Measurements from ENCODE around the gene TTC21A.
A peak's percentile ranks its signal among the peaks of the same experiment; 100 is the strongest.

The TTC21A gene

DNA sequence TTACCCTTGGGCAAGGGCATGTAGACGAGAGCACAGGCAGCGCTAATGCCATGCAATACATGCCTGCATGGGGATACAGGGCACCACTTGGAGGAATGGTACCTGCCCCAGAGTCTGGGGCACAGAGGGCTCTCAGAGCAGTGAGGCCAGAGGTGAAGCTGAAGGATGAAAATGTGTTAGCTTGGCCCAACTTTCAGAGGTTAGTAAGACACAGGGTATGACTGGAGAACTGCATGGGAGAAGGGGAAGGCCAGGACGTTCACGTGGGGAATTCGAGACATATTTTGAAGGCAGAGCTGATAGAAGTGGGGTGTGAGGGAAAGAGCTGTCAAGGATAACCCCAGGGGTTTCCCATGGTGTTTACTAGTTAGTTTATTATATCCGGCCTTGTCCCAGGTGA, 26.3 kb downstream of the TTC21A start:
- no peak for FAIRE-seq
- no peak for DNase-seq (ENCODE audit: extremely low spot score, insufficient read length, low read depth)

DNA sequence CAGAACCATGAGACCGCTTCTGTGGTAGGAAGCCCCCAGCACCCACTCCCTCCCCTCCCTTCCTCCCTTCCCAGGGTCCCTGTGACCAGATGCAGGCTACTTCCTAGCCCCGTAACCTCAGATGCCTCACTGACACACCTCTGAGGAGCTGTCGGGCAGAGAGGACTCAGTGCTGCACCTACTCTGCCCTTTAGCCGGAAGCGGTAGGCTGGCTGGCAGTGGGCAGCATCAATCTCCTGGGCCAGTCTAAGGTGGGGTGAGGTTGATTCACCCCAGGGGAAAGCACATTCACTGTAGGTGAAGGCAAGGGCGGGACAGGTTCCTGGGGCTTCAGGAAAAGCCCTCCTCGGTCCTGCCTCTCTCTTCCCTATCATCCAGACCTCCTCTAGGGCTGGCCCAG, 26.8 kb downstream of the TTC21A start:
- DNase-seq (ENCODE audit: extremely low spot score, insufficient read length, low read depth) (no peak), FAIRE-seq (no peak)

DNA sequence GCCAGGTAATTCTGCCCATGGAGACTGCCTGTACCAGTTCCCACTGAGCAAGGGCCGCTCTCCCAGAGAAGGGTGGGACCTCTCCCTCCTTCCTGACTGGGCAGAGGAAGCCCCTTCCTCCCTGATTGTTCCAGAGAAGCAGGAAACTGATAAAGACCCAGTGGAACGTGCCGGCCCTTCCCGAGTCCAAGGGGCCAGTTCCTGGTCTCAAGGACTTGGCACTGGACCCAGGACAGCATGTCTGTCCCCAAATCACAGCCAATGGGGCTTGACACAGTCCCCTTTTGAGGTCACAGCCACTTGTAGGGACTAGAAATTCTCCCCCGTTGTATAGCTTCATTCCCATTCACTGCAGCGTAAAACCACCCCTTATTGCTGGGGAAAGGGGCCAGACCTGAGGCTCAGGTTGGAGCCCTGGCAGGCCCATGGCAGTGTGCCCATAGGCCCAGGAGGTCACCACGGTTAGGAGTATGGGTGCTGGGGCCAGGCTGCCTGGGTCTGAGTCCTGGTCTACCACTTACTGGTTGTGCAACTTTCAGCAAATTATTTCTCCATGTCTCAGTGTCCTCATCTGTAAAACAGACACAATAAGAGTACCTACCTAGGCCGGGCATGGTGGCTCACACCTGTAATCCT, 27.8 kb downstream of the TTC21A start:
- DNase-seq (ENCODE audit: extremely low spot score, insufficient read length, low read depth) (no peak), FAIRE-seq (no peak)

DNA sequence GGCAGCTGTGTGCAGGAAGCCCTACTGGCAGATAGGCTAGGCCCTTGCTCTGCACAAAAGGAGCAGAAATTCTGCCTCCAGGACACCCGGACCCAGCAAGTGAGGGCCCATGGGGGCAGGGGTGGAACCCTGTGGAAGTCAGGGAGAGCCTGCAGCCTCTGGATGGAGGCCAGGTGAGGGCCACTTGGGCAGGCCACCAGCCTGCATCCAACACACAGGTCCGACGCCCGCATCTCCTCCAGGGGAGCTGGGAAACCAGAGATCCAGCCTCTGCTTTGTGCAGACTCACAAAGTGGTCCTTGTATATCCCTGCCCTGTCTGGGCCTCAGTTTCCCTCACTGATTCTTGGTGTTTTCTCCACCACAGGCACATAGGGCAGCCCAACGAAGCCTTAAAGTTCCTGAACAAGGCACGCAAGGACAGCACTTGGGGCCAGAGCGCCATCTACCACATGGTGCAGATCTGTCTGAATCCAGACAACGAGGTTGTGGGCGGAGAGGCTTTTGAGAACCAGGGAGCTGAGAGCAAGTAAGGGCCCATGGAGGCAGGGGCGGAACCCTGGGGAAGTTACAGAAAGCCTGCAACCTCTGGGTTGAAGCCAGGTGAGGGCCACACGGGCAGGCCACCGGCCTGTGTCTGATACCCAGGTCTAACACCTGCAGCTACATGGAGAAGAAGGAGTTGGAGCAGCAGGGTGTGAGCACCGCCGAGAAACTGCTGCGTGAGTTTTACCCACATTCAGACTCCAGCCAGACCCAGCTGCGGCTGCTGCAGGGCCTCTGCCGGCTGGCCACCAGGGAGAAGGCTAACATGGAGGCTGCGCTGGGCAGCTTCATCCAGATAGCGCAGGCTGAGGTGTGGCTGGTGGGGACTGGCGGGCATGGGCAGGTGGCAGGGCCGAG, 29.3 kb downstream of the TTC21A start:
- no peak for DNase-seq (ENCODE audit: extremely low spot score, insufficient read length, low read depth)
- FAIRE-seq, result no peak

DNA sequence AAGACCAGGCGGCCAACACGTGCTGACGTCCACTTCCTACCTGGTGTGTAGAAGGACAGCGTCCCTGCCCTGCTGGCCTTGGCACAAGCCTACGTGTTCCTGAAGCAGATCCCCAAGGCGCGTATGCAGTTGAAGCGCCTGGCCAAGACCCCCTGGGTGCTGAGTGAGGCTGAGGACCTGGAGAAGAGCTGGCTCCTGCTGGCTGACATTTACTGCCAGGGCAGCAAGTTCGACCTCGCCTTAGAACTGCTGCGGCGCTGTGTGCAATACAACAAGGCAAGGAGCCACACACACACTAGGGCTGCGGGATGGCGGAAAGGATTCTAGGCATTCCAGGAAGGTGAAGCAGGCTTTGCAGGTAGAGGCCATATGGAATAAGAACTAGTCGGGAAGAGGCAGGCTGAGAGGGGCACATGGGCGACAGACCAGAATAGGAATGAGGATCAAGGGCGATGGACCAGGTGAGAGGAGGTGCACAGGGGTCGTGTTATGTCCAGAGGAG, 30.0 kb downstream of the TTC21A start:
- no peak for DNase-seq (ENCODE audit: extremely low spot score, insufficient read length, low read depth)
- no peak for FAIRE-seq

DNA sequence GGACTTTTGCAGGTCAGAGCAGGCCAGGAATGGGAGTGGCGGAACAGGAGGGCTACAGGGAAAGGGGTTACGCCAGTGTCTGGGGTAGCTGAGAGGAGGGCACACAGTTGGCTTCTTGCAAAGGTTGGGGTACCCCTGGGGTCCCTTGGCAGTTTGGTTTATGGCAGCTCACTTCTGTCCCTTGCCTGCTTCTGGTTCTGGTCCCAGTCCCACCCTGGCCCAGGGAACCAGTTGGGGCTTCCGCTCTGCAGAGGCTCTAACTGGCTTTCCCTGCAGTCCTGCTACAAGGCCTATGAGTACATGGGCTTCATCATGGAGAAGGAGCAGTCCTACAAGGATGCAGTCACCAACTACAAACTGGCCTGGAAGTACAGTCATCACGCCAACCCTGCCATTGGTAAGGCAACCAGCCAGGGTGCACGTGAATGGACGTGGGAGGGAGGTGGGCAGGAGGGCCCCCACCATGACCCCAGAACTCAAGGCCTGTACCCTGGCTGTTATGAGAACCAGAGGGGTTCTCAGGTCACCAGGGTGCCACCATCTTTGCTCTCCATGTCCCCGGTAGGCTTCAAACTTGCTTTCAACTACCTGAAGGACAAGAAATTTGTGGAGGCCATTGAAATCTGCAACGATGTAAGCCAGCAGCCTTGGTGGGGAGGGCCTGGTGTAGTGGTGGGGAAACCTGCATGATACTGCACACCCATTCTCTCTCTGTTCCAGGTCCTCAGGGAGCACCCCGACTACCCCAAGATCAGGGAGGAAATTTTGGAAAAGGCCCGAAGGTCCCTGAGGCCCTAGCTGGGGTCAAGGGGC, 30.7 kb downstream of the TTC21A start:
- DNase-seq (ENCODE audit: extremely low spot score, insufficient read length, low read depth) (no peak), FAIRE-seq (no peak)

DNA sequence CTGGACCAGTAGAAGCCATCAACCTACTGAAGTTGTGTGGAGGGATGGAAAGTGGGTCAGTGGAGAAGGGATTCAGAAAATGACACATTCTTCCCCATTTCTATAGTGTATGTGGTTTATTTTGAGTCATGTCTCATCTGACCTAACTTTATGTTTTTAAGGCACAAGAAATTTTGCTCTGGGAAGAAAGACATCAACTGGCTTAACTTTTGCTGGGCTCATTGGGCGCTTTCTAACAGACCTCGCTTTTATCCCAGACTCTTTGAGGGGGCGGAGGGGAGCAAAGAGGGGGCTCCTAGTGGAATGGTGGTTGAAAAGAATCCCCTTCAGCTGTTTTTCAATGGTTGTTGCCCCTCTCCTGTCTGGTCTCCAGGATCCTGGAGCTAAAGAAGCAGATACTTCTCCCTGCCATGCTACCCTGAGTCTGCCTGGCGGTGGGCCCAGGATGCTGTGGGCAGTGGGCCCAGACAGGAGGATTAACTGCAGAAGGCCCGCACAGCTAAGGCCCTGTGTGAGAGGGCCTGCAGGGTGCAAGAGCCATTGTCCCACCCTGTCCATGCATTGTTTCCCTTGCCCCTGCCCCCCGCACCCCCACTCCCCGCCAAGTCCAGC, 31.4 kb downstream of the TTC21A start:
- DNase-seq (ENCODE audit: extremely low spot score, insufficient read length, low read depth) (no peak), FAIRE-seq (no peak)

DNA sequence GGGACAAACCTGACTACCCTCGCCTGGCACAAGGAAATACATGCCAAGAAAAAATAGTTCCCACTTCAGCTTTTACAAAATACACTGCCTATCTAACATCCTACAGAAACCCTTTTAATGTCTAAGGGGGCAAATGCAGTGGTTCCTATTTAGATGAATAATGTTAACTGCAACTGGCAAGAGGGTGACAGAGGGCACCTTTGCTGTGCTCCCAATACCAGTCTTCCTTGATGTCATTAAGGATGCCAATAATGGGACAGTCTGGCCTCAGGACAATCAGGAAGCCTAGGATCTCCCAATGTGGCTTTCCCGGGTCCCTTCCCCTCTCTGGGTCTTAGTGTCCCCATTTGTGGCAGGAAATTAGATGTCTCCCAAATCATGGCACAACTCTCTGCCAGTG, 32.0 kb downstream of the TTC21A start:
- DNase-seq (ENCODE audit: extremely low spot score, insufficient read length, low read depth), result no peak
- FAIRE-seq, result no peak

DNA sequence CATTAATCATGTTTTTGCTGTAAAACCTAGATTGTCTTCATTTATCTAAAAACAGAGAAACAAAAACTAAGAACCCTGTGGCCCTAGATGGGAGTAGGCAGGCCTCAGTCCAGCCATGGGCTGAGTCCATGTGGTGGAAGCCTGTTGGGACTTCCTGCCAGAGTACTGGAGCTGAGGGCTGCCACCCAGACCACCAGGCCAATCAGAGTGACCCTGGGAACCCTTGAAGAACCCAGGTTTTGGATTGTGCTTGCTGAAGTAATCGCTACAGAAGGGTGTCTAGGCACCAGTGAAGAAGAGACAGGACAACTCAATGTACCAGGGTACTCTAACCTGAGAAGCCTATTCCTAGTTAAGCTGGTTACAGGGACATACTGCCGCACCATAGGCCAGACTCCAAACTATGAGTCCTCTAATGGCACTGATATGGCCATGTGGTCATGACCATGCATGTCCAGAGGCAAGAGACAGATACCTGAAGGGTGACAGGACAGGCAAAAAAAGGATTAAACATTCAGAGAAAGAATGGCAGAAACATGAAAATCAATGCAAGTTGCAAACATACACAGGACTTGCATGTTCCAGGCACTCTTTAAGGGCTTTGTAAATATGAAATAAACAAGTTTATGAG, 33.0 kb downstream of the TTC21A start:
- FAIRE-seq, result no peak
- DNase-seq (ENCODE audit: extremely low spot score, insufficient read length, low read depth), result no peak

DNA sequence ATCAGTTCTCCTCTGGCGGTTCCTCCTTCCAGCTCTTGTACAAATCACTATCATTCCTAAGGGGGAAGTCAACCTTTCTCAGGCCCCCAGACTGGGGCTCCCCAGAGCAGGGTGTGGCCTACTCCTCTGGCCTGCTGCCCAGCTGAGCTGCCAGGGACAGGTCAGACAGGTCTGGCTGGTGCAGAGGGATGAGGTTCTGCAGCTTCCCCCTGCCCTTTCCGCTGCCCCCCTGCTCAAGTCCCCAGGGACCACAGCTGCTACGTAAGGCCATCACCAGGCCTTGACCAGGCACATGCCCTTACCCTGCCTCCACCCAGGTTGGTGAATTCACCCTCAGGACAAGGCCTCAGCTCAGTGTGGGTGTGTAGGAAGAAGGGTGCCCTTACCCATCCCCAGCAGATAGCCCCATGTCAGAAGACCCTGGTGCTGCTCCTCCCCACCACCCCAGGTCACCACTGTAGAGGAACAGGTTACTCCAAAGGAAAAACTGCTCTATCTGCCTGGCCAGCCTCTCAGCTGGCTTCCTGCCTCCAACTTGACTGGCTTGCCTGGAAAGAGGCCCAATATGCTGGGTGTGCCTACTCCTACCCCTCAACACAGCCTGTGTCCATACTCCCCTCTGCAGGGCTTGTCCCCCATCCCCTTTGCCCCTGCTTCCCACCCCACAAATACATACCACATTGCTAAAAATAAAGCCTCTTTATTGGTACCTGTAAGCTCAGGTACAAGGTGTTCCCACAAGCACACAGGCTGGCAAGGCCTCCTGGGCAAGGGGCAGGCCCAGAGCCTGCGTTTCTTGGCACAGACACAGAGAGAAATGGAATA, 33.9 kb downstream of the TTC21A start:
- no peak for FAIRE-seq

DNA sequence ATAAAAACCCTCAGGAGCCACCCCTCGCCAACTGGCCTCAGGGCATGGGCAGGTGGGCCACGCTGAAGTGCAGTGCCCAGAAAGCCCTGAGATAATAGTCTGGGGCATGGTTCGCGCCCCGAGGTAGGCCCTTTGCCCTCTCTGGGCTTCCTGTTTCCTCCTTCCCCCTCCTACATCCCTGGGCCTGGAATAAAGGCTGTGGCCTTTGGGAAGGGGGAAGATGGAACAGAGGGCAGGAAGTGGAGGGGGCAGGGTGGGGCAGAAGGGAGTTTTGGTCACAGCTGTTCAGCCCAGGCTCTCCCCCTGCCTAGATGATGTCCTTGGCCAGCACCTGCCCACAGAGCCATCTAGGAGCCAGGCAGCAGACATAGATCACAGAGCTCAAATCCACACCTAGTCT, 34.6 kb downstream of the TTC21A start:
- DNase-seq (ENCODE audit: extremely low spot score, insufficient read length, low read depth), result no peak
- no peak for FAIRE-seq

More for the DNA sequence above, 33.9 kb downstream of the TTC21A start:
- DNase-seq (ENCODE audit: extremely low spot score, insufficient read length, low read depth), result no peak

DNA sequence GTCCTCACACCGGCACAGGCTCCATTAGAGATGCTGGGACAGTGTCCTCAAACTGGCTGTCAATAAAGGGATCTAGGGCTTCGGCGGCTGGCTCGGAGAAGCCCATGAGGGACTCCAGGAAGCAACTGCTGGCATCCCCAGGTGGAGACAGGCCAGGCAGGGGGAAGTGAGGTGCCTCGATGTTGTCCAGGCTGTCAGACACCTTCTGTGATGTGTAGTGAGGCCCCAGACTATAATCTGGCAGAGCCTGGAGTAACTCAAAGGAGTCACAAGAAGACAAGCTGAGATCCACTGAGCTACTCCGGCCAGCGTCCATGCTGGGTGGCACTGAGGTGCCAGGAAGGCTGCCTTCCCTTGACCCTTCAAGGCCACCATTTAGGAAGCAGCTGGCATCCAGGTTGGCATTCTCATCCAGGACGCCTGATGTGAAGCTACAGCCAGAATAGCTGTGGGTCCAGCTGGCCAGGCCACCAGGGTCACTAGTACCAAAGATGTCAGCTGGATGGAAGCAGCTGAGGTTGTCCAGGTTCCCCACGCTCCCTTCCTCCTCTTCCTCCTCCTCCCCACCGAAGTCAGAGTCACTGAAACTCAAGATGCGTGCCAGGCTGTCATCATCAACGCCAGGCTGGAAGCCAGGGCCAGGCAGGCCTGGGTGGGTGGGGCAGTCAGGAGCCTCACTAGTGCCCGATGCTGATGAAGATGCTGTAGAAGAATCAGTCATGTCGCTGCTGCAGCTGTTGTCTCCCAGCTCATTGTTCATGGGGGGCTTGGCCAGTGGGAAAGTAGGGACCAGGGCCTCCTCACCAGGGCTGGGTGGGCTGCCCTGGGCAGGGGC, 35.8 kb downstream of the TTC21A start:
- FAIRE-seq, result no peak
- no peak for DNase-seq (ENCODE audit: extremely low spot score, insufficient read length, low read depth)

DNA sequence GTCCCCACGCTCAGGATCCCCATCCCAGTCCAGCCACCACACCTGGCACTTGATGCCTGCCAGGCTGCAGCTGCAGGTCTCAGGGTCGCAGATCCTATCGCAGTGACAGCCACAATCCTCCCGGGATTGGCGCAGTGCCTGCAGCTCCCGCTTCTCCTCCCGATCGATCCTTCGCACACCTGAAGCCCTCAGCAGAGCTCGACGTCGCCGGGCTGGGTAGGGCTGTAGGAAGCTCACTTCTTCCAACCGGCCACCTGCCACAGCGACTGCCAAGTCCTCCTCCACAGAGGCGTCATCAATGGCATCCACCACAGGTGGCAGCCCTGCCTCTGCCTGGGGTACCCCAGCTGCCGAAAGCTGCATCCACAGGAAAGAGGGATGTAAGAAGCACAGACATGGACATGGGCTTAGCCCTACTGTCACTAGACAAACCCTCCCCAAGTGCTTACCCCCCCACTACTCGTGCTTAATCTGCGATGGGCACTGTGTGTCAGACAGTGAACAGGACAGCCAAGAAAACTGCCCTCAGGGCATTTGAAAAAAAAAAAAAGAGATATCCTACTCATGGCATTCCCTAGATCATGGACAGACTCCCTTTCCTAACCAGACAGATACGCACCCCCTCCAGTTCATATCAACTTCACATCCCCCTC, 36.7 kb downstream of the TTC21A start:
- FAIRE-seq, result no peak
- no peak for DNase-seq (ENCODE audit: extremely low spot score, insufficient read length, low read depth)

DNA sequence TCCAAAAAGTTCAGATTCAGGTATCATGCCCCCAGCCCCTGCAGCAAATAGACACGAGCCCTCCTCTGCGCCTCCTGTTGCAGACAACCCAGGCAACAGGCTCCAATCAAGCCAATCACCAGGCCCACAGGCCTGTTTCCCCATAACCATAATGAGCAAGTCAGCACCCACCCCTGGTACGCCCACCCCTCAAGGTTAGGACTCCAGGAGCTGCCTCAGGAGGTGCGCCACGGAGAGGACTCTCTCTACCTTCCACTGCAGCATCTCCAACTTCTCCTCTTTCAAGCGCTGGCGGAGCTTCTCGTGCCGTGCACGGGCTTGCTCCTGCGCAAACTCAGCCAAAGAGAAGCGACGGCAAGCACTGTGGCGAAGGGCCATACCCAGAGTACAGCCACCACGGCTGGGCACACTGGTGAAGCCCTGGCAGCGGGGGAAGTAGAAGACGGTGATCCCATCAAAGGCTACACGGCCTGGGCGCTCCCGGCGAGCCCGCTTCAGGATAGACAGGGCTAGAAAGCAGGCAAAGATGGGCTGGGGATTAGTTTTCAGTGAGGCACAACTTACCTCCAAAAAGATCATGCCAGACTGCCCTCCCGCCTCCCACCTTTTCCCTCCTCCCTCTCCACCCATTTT, 37.4 kb downstream of the TTC21A start:
- no peak for DNase-seq (ENCODE audit: extremely low spot score, insufficient read length, low read depth)
- no peak for FAIRE-seq

DNA sequence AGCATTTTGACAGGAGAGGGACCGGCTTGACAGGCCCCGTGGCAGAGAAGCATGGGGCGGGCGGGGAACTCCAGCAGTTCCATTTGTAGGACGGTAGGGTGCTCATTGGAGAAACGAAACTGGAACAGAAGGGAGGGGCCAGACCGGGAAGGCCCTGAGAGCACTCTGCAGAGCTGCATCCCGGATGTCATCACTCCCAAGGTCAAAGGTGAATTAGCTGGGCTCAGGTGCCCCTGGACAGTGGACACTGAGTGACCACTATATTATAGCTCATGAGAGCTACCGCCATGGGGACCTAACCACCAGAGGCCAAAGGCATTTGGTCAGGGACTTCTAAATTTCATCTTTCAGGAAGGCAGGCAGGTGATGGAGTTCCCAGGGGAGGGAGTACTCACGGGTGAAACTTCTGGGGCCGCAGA, 38.6 kb downstream of the TTC21A start:
- DNase-seq (ENCODE audit: extremely low spot score, insufficient read length, low read depth) (no peak), FAIRE-seq (no peak)

DNA sequence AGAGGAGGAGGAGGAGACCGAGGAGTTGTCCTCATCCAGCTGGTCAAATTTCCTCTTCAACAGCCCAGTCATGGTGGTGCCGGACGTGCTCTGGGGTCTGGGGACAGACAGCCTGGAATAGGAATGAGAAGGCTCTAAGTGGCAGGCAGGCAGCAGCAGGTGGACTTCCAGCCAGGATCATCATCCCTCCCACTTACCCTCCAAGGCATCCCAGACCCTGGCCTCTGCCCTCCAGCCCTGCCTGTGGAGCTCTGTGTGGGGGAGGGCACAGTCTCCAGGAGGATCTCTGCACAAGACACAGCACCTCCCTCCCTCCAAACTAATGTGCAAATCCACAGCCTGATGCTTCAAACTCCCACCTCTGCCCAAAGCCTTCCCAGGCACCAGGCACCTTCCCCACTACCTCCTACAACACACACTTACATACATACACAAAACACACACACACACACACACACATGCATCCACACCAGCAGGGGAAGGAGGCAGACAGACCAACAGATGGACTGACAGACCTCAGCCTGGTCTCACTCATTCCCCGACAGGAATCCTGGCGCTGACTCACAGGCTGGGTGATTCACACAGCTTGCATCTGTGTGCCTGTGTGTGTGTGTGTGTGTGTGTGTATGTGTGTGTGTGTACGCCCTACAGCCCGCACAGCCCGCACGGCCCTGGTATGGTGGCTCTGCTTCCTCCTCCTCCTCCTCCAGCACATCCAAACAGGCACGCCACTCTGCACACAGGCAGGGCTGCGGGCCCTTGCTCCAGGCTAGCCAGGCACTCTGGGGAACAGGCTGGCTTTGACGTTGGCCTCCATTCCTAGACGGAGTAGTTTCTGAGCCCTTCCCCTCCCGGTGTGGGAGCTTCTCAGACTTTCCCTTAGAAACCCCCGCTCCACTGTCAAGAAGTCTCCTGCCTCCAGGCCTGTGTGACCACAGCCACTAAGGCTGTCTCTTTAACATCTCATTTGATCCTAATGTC, 39.4 kb downstream of the TTC21A start:
- DNase-seq (ENCODE audit: extremely low spot score, insufficient read length, low read depth) (no peak), FAIRE-seq (peak; percentile 58)
